IPS-18c (cell line): ENCODE measurements around the gene POLR3K.

Source experiments
- H3K4me3 ChIP-seq: 2 replicates; pipeline ENCODE4 v1.7.0; 2013; ENCODE audit warnings: low read depth, mild to moderate bottlenecking, low read length, moderate library complexity; ENCODE audit not compliant: insufficient read depth
- H3K9me3 ChIP-seq: one replicate; pipeline ENCODE4 v1.6.1; 2013; ENCODE audit warnings: mild to moderate bottlenecking, low read length, moderate library complexity; ENCODE audit not compliant: control insufficient read depth, insufficient read depth

POLR3K gene

GRCh38 chr16:71210-71539, 17.8 kb upstream of the POLR3K start:
- peak overlapping the region; percentile 71 for H3K4me3 ChIP-seq
- H3K9me3 ChIP-seq: no peaks in the 10 kb centered on the region

GRCh38 chr16:69181-69580, 15.8 kb upstream of the POLR3K start:
- no peaks in the 10 kb centered on the region for H3K9me3 ChIP-seq

GRCh38 chr16:67884-68789, 14.7 kb upstream of the POLR3K start:
- Histone ChIP-seq H3K4me3 (no peak overlapping the region), H3K9me3 (no peaks in the 10 kb centered on the region)

More at GRCh38 chr16:69181-69580, 15.8 kb upstream of the POLR3K start:
- H3K4me3 ChIP-seq: no peak overlapping the region

- Histone ChIP-seq H3K4me3 (no peak overlapping the region), H3K9me3 (no peaks in the 10 kb centered on the region)
Observed at GRCh38 chr16:67183-67791, 13.9 kb upstream of the POLR3K start.

GRCh38 chr16:66309-67182, 13.1 kb upstream of the POLR3K start:
- Histone ChIP-seq H3K9me3 (no peaks in the 10 kb centered on the region), H3K4me3 (no peak overlapping the region)

- no peaks in the 10 kb centered on the region for H3K9me3 ChIP-seq
- H3K4me3 ChIP-seq: no peak overlapping the region
Observed at GRCh38 chr16:65745-66144, 12.3 kb upstream of the POLR3K start.

- no peak overlapping the region for H3K4me3 ChIP-seq
- no peaks in the 10 kb centered on the region for H3K9me3 ChIP-seq
Observed at GRCh38 chr16:64914-65255, 11.5 kb upstream of the POLR3K start.

GRCh38 chr16:63998-64913, 10.8 kb upstream of the POLR3K start:
- Histone ChIP-seq H3K4me3 (no peak overlapping the region), H3K9me3 (no peaks in the 10 kb centered on the region)

- Histone ChIP-seq H3K9me3 (no peaks in the 10 kb centered on the region), H3K4me3 (no peak overlapping the region)
Observed at GRCh38 chr16:63466-63865, 10.1 kb upstream of the POLR3K start.

GRCh38 chr16:62968-63391, 9.6 kb upstream of the POLR3K start:
- Histone ChIP-seq H3K4me3 (no peak overlapping the region), H3K9me3 (no peaks in the 10 kb centered on the region)

- no peak overlapping the region for H3K4me3 ChIP-seq
- H3K9me3 ChIP-seq: no peaks in the 10 kb centered on the region
Observed at GRCh38 chr16:62283-62967, 9.0 kb upstream of the POLR3K start.

- no peak overlapping the region for H3K4me3 ChIP-seq
- no peaks in the 10 kb centered on the region for H3K9me3 ChIP-seq
Observed at GRCh38 chr16:61879-62281, 8.5 kb upstream of the POLR3K start.

- Histone ChIP-seq H3K4me3 (no peak overlapping the region), H3K9me3 (no peaks in the 10 kb centered on the region)
Observed at GRCh38 chr16:60929-61878, 7.8 kb upstream of the POLR3K start.

GRCh38 chr16:60166-60565, 6.8 kb upstream of the POLR3K start:
- no peak overlapping the region for H3K4me3 ChIP-seq
- H3K9me3 ChIP-seq: no peaks in the 10 kb centered on the region

- no peaks in the 10 kb centered on the region for H3K9me3 ChIP-seq
- H3K4me3 ChIP-seq: no peak overlapping the region
Observed at GRCh38 chr16:59440-60059, 6.1 kb upstream of the POLR3K start.
